Activated B cell treated with CpG ODN at 0.5 μM for 24 hours (primary cell): ENCODE measurements around the gene S1PR4. TPM values are rescaled to one million over a fixed set of nuclear protein-coding genes. Genes with fewer than 3 reads are reported as not detected.
A peak's percentile ranks its signal among the peaks of the same experiment; 100 is the strongest.

ENCODE experiments used
- ATAC-seq: fragments of 200-7000 bp; cut with Tn5 transposase; one replicate; pipeline ENCODE4 v1.10.0; 2021; ENCODE audit warnings: low read depth, mild to moderate bottlenecking, moderate library complexity
- CTCF ChIA-PET: fragments of 350-600 bp; sonication (Branson Sonifier 250); formaldehyde crosslinking; loops from one replicate; lab custom pipeline; 2021; ENCODE audit warnings: antibody characterized with exemption; lab: Charles Lee
- POLR2A ChIA-PET: fragments of 350-600 bp; sonication (Branson Sonifier 250); formaldehyde crosslinking; loops from one replicate; lab custom pipeline; 2021; ENCODE audit warnings: antibody characterized with exemption; lab: Charles Lee
- DNase-seq: peaks from one replicate; pipeline ENCODE4 v3.0.0; 2022
- H3K27ac Mint-ChIP-seq: one replicate; pipeline ENCODE4 v1.8.0; 2020; ENCODE audit warnings: mixed read lengths
- H3K27me3 Mint-ChIP-seq: one replicate; pipeline ENCODE4 v1.8.0; 2021; ENCODE audit warnings: mixed read lengths
- H3K36me3 Mint-ChIP-seq: one replicate; pipeline ENCODE4 v1.8.0; 2021; ENCODE audit warnings: low read depth, mixed read lengths
- H3K4me1 Mint-ChIP-seq: one replicate; pipeline ENCODE4 v1.8.0; 2021; ENCODE audit warnings: mixed read lengths
- H3K4me3 Mint-ChIP-seq: one replicate; pipeline ENCODE4 v1.8.0; 2020; ENCODE audit warnings: mild to moderate bottlenecking, mixed read lengths
- H3K9me3 Mint-ChIP-seq: one replicate; pipeline ENCODE4 v1.8.0; 2020; ENCODE audit warnings: mixed read lengths
- intact Hi-C: fragments of 100-400 bp; cut with micrococcal nuclease; formaldehyde crosslinking; loops from one replicate; pipeline ENCODE4 v1.15.1; 2024
- total RNA-seq: library from RNA; stranded (reverse); gene quantifications from 2 replicates; pipeline ENCODE4 v1.2.3, GENCODE V29; 2022
- TF ChIP-seq, protein P1 (sequence below): fragments of 200-600 bp; IDR thresholded peaks from one replicate; pipeline ENCODE4 v1.8.0; 2022; ENCODE audit warnings: antibody characterized with exemption, mild to moderate bottlenecking

S1PR4 gene
- total RNA-seq, 1 donor from 2014 or later = 29.7 TPM

GRCh38 chr19:3187662-3188511 lies 9.3 kb downstream of the S1PR4 start:
- CTCF ChIA-PET = no interaction called here
- POLR2A ChIA-PET = interaction anchor here (0.5 kb wide), 1 partner anchor 31 kb away, joined by 7 read pairs; no protein-coding TSS in a partner anchor
- TF ChIP-seq, protein P1, sequence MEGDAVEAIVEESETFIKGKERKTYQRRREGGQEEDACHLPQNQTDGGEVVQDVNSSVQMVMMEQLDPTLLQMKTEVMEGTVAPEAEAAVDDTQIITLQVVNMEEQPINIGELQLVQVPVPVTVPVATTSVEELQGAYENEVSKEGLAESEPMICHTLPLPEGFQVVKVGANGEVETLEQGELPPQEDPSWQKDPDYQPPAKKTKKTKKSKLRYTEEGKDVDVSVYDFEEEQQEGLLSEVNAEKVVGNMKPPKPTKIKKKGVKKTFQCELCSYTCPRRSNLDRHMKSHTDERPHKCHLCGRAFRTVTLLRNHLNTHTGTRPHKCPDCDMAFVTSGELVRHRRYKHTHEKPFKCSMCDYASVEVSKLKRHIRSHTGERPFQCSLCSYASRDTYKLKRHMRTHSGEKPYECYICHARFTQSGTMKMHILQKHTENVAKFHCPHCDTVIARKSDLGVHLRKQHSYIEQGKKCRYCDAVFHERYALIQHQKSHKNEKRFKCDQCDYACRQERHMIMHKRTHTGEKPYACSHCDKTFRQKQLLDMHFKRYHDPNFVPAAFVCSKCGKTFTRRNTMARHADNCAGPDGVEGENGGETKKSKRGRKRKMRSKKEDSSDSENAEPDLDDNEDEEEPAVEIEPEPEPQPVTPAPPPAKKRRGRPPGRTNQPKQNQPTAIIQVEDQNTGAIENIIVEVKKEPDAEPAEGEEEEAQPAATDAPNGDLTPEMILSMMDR = no peak
- peaks cover 31% of the 10 kb centered on the region for H3K36me3 Mint-ChIP-seq
- H3K4me3 Mint-ChIP-seq = peak overlapping the region; percentile 41
- no peak for ATAC-seq
- H3K27me3 Mint-ChIP-seq = no peaks in the 10 kb centered on the region
- peaks cover 61% of the 10 kb centered on the region for H3K4me1 Mint-ChIP-seq
- H3K9me3 Mint-ChIP-seq = no peaks in the 10 kb centered on the region
- no peak overlapping the region for H3K27ac Mint-ChIP-seq
- intact Hi-C loops = loop anchor here (10.0 kb wide), 2 partner anchors 387 to 1103 kb away; partner anchors contain the start of gene HMG20B
- DNase-seq = no peak

DNA sequence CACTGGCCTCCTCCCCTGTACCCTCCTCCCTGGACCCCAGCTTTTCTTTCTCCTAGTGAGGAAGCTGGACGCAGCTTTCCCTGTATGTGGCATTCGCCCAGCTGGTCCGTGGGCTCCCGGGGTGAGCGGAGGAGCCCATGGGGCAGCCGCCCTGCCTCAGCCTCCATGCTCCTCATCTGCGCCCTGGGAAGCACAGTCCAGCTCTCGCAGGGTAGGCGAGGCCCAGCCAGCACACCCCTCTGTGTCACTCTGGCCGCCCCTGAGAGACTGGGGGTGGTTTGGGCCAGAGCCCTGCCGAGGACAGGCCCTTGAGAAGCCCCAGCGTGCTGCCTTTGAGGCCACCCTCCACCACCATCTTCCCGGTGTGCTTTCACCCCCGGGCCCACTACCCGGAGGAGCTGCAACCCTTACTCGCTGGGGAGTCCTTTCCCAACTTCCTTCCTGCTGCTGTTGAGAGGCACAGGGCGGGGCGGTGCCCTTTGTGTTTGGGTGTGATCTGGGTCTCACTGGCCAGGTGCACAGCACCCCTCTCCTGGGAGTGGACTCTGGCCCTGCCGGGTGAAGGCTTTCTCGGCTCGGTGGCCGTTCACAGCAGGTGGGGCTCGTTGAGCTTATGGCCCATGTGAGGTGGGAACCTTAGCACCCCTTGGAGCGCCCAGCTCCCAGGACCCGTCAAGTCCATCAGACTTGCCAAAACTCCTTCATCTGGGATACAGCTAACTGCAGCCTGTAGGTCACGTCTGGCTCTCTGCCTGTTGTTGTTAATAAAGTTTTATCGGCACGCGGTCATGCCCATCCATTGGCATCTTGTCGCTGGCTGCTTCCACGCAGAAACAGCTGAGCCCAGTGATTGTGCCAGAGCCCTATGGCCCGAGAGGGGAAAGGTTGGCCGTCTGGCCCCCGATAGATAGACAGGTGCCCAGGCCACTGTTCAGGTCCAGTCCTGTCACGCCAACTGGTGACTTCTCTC lies 10.3 kb downstream of the S1PR4 start:
- Mint-ChIP-seq H3K4me3 (peak overlapping the region; percentile 41), H3K9me3 (no peaks in the 10 kb centered on the region), H3K36me3 (peaks cover 33% of the 10 kb centered on the region), H3K27ac (no peak overlapping the region), H3K4me1 (peaks cover 57% of the 10 kb centered on the region), H3K27me3 (no peaks in the 10 kb centered on the region)
- CTCF ChIA-PET = no interaction called here
- intact Hi-C loops = loop anchor here (10.0 kb wide), 2 partner anchors 386 to 1104 kb away; partner anchors contain the start of gene HMG20B
- DNase-seq (no peak), ATAC-seq (no peak)
- POLR2A ChIA-PET = interaction anchor here (0.5 kb wide), 1 partner anchor 30 kb away, joined by 7 read pairs; no protein-coding TSS in a partner anchor
- TF ChIP-seq, protein P1 = no peak

GRCh38 chr19:3189702-3190469 lies 11.3 kb downstream of the S1PR4 start:
- ChIA-PET CTCF (no interaction called here), POLR2A (no interaction called here)
- peaks cover 47% of the 10 kb centered on the region for H3K4me1 Mint-ChIP-seq
- intact Hi-C loops = loop anchor here (10.0 kb wide), 2 partner anchors 385 to 1105 kb away; partner anchors contain the start of gene HMG20B
- peaks cover 2% of the 10 kb centered on the region for H3K9me3 Mint-ChIP-seq
- H3K27ac Mint-ChIP-seq = no peak overlapping the region
- no peaks in the 10 kb centered on the region for H3K27me3 Mint-ChIP-seq
- DNase-seq (no peak), ATAC-seq (no peak)
- H3K36me3 Mint-ChIP-seq = peaks cover 36% of the 10 kb centered on the region
- TF ChIP-seq, protein P1 = no peak
- H3K4me3 Mint-ChIP-seq = no peak overlapping the region

- POLR2A ChIA-PET = no interaction called here
- DNase-seq = no peak
These were observed 11.9 kb downstream of the S1PR4 start for GRCh38 chr19:3190470-3190770.

More at GRCh38 chr19:3190470-3190770, 11.9 kb downstream of the S1PR4 start:
- no peak for ATAC-seq
- Mint-ChIP-seq H3K4me3 (no peak overlapping the region), H3K9me3 (peaks cover 2% of the 10 kb centered on the region), H3K27ac (no peak overlapping the region), H3K27me3 (no peaks in the 10 kb centered on the region), H3K36me3 (peaks cover 32% of the 10 kb centered on the region), H3K4me1 (peaks cover 42% of the 10 kb centered on the region)
- intact Hi-C loops = no loop called here
- CTCF ChIA-PET = no interaction called here
- TF ChIP-seq, protein P1 = no peak
